ENCODE measurements around the gene JAKMIP3.

Gene JAKMIP3

DNA sequence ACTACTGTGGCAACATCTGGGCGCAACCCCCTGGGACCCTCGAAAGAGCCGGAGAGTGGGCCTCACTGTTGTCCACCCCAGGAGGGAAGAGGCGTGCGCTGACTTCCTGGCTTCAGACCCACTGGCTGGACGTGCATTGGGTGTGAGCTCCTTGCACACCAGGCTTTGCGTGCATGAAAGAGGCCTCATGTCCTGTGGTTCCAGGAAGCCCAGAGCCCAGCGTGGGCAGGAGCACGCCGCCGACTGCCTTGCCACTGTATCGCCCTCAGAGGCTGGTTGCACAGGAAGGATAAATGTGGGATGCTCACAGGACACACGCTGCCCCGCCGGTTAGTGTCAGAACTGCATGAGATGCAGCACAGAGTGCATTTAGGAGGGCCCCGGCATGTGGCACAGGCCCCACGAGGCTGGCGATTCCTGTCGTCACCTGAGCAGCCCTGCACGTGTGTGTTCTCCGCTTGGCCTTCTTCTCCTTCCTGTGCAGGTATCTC lies 8.5 kb upstream of the JAKMIP3 start:
- H3F3A ChIP-seq (ENCODE audit: control insufficient read depth, insufficient read depth), result no peaks in the 10 kb centered on the region
- TF ChIP-seq EZH2phosphoT487 (IDR thresholded peaks at IDR 0.05; ENCODE audit: borderline replicate concordance, low read length) (no peak), CTCF (IDR thresholded peaks at IDR 0.05; ENCODE audit: low read depth, low read length, poor library complexity, severe bottlenecking) (no peak)
- H3K4me2 ChIP-seq (ENCODE audit: low read length), result no peak overlapping the region
- H3K79me2 ChIP-seq (ENCODE audit: control insufficient read depth, low read length), result no peaks in the 10 kb centered on the region
- H3K4me3 ChIP-seq (ENCODE audit: low read length), result no peak overlapping the region
- no peaks in the 10 kb centered on the region for H3K36me3 ChIP-seq (ENCODE audit: control insufficient read depth, low read length)
- peaks cover 14% of the 10 kb centered on the region for H3K9me3 ChIP-seq (ENCODE audit: control insufficient read depth, insufficient read depth, low read length)
- H3K9me2 ChIP-seq (replicated peaks; ENCODE audit: control insufficient read depth, low read length), result no peaks in the 10 kb centered on the region
- no peak overlapping the region for H3K27ac ChIP-seq (ENCODE audit: low read depth, low read length)
- no peaks in the 10 kb centered on the region for H3K4me1 ChIP-seq (ENCODE audit: control insufficient read depth, low read length)
- H4K20me1 ChIP-seq (ENCODE audit: control insufficient read depth, insufficient read depth, low read depth, low read length), result no peaks in the 10 kb centered on the region
- no peaks in the 10 kb centered on the region for H3K27me3 ChIP-seq (ENCODE audit: control insufficient read depth, low read length)

DNA sequence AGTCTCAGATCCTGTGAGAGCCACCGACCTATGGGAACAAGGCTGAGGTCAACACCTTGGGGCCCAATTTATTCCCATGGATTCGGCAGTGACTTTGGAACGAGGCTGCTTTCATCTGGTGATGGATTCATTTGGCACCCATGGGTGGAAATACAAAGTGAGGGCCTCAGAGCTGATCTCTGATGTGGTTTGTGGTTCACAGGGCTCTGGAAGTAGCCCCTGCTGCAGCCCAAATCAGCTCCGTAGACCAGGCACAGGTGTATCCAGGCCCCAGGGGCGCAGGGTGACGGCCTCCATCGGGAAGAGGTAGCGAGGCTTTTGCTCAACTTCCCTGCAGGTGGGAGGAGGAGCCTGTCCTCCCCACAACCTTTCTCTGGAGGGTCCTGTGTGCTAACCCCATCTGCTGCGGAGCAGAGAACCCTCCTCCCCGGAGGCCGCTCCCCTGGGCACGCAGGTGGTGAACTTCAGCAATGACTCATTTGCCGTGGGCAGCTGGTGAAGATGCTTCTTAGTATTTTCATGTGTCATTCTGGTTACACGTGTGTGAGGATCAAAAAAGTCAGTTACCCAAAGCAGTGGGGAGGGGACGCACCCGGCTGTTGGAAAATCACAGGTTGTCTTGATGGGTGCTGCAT lies 7.5 kb upstream of the JAKMIP3 start:
- no peaks in the 10 kb centered on the region for H3F3A ChIP-seq (ENCODE audit: control insufficient read depth, insufficient read depth)
- peaks cover 4% of the 10 kb centered on the region; the same call in 1 of the 2 replicates for H3K9me3 ChIP-seq (ENCODE audit: control insufficient read depth, insufficient read depth, low read length)
- H3K79me2 ChIP-seq (ENCODE audit: control insufficient read depth, low read length), result no peaks in the 10 kb centered on the region
- no peaks in the 10 kb centered on the region for H4K20me1 ChIP-seq (ENCODE audit: control insufficient read depth, insufficient read depth, low read depth, low read length)
- H3K4me2 ChIP-seq (ENCODE audit: low read length), result no peak overlapping the region
- H3K4me3 ChIP-seq (ENCODE audit: low read length), result no peak overlapping the region
- no peaks in the 10 kb centered on the region for H3K4me1 ChIP-seq (ENCODE audit: control insufficient read depth, low read length)
- H3K27me3 ChIP-seq (ENCODE audit: control insufficient read depth, low read length), result no peaks in the 10 kb centered on the region
- TF ChIP-seq CTCF (IDR thresholded peaks at IDR 0.05; ENCODE audit: low read depth, low read length, poor library complexity, severe bottlenecking) (no peak), EZH2phosphoT487 (IDR thresholded peaks at IDR 0.05; ENCODE audit: borderline replicate concordance, low read length) (no peak)
- no peaks in the 10 kb centered on the region for H3K36me3 ChIP-seq (ENCODE audit: control insufficient read depth, low read length)
- H3K9me2 ChIP-seq (replicated peaks; ENCODE audit: control insufficient read depth, low read length), result no peaks in the 10 kb centered on the region
- H3K27ac ChIP-seq (ENCODE audit: low read depth, low read length), result no peak overlapping the region

GRCh38 chr10:132058793-132059759 lies 6.7 kb upstream of the JAKMIP3 start:
- Histone ChIP-seq H3F3A (ENCODE audit: control insufficient read depth, insufficient read depth) (no peaks in the 10 kb centered on the region), H3K27me3 (ENCODE audit: control insufficient read depth, low read length) (no peaks in the 10 kb centered on the region), H3K79me2 (ENCODE audit: control insufficient read depth, low read length) (no peaks in the 10 kb centered on the region), H3K4me1 (ENCODE audit: control insufficient read depth, low read length) (no peaks in the 10 kb centered on the region), H3K9me3 (ENCODE audit: control insufficient read depth, insufficient read depth, low read length) (0 out of 2 replicates have a peak, but pooled peaks cover 3% of the 10 kb centered on the region), H3K9me2 (replicated peaks; ENCODE audit: control insufficient read depth, low read length) (no peaks in the 10 kb centered on the region), H3K36me3 (ENCODE audit: control insufficient read depth, low read length) (no peaks in the 10 kb centered on the region), H4K20me1 (ENCODE audit: control insufficient read depth, insufficient read depth, low read depth, low read length) (no peaks in the 10 kb centered on the region), H3K27ac (ENCODE audit: low read depth, low read length) (no peak overlapping the region), H3K4me2 (ENCODE audit: low read length) (no peak overlapping the region), H3K4me3 (ENCODE audit: low read length) (no peak overlapping the region)
- TF ChIP-seq CTCF (IDR thresholded peaks at IDR 0.05; ENCODE audit: low read depth, low read length, poor library complexity, severe bottlenecking), result no peak

Data from DOHH2 (cell line).